ENCODE measurements around the gene GCM1. TPM values are rescaled to one million over a fixed set of nuclear protein-coding genes. Genes with fewer than 3 reads are reported as not detected.

Gene GCM1
- polyA plus RNA-seq, 1 donor from 2014 or later, result not detected

DNA sequence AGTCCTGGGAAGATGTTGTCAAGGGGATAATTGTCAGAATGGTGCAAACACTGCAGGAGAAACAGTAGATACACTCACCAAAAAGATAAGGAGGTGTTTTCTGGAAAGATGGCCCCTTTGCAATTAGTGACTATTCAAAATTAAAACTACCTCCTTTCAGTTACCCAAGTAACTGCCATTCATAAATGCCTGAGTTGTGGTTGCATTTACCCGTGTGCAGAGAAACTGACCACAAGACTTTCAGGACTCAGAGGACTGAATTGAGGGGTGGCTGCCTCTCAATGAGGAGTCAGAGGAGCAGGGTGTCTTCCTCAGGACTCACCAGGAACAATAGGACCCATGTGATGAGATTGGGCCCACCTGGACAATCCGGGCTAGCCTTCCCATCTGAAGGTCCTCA lies 39.0 kb downstream of the GCM1 start:
- H2AFZ ChIP-seq (ENCODE audit: low read depth, low read length), result no peak overlapping the region
- no peaks in the 10 kb centered on the region for H3K27me3 ChIP-seq (ENCODE audit: insufficient read depth, low read depth, low read length)
- H3K36me3 ChIP-seq (ENCODE audit: insufficient read depth, low read length), result no peaks in the 10 kb centered on the region

GRCh38 chr6:53107091-53107490 lies 41.5 kb downstream of the GCM1 start:
- Histone ChIP-seq H3K4me2 (ENCODE audit: low read length) (no peak overlapping the region), H3K4me3 (ENCODE audit: low read length) (no peak overlapping the region), H3K27ac (ENCODE audit: low read length) (no peak overlapping the region), H3F3A (ENCODE audit: insufficient read depth, low read length, poor library complexity, severe bottlenecking) (no peaks in the 10 kb centered on the region), H3K79me2 (replicated peaks; ENCODE audit: insufficient read depth, low read length) (no peaks in the 10 kb centered on the region), H3K9me3 (ENCODE audit: low read length) (no peaks in the 10 kb centered on the region), H3K27me3 (ENCODE audit: insufficient read depth, low read depth, low read length) (no peaks in the 10 kb centered on the region), H3K9me2 (ENCODE audit: insufficient read depth, low read length) (no peaks in the 10 kb centered on the region), H4K20me1 (ENCODE audit: insufficient read depth) (no peaks in the 10 kb centered on the region), H2AFZ (ENCODE audit: low read depth, low read length) (no peak overlapping the region), H3K9ac (ENCODE audit: low read length) (no peak overlapping the region), H3K36me3 (ENCODE audit: insufficient read depth, low read length) (no peaks in the 10 kb centered on the region)
- TF ChIP-seq EZH2 (IDR thresholded peaks at IDR 0.05; ENCODE audit: borderline replicate concordance, insufficient read depth, low read length, poor library complexity, severe bottlenecking) (no peak), TAF1 (IDR thresholded peaks at IDR 0.05; ENCODE audit: low read depth) (no peak), RAD21 (conservative IDR thresholded peaks at IDR 0.05) (no peak), MXI1 (conservative IDR thresholded peaks at IDR 0.05; ENCODE audit: poor library complexity, severe bottlenecking) (no peak), EP300 (conservative IDR thresholded peaks at IDR 0.05; ENCODE audit: poor library complexity, severe bottlenecking) (no peak), POLR2AphosphoS5 (IDR thresholded peaks at IDR 0.05) (no peak), CTCF (IDR thresholded peaks at IDR 0.05; ENCODE audit: poor library complexity, severe bottlenecking) (no peak), SMC3 (conservative IDR thresholded peaks at IDR 0.05; ENCODE audit: poor library complexity) (no peak)
- TF ChIP-seq, protein P1, sequence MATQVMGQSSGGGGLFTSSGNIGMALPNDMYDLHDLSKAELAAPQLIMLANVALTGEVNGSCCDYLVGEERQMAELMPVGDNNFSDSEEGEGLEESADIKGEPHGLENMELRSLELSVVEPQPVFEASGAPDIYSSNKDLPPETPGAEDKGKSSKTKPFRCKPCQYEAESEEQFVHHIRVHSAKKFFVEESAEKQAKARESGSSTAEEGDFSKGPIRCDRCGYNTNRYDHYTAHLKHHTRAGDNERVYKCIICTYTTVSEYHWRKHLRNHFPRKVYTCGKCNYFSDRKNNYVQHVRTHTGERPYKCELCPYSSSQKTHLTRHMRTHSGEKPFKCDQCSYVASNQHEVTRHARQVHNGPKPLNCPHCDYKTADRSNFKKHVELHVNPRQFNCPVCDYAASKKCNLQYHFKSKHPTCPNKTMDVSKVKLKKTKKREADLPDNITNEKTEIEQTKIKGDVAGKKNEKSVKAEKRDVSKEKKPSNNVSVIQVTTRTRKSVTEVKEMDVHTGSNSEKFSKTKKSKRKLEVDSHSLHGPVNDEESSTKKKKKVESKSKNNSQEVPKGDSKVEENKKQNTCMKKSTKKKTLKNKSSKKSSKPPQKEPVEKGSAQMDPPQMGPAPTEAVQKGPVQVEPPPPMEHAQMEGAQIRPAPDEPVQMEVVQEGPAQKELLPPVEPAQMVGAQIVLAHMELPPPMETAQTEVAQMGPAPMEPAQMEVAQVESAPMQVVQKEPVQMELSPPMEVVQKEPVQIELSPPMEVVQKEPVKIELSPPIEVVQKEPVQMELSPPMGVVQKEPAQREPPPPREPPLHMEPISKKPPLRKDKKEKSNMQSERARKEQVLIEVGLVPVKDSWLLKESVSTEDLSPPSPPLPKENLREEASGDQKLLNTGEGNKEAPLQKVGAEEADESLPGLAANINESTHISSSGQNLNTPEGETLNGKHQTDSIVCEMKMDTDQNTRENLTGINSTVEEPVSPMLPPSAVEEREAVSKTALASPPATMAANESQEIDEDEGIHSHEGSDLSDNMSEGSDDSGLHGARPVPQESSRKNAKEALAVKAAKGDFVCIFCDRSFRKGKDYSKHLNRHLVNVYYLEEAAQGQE (IDR thresholded peaks at IDR 0.05; ENCODE audit: borderline replicate concordance), result no peak

More for the DNA sequence above, 39.0 kb downstream of the GCM1 start:
- H3K27ac ChIP-seq (ENCODE audit: low read length), result no peak overlapping the region
- TF ChIP-seq EP300 (conservative IDR thresholded peaks at IDR 0.05; ENCODE audit: poor library complexity, severe bottlenecking) (no peak), POLR2AphosphoS5 (IDR thresholded peaks at IDR 0.05) (no peak), RAD21 (conservative IDR thresholded peaks at IDR 0.05) (no peak), TAF1 (IDR thresholded peaks at IDR 0.05; ENCODE audit: low read depth) (no peak), EZH2 (IDR thresholded peaks at IDR 0.05; ENCODE audit: borderline replicate concordance, insufficient read depth, low read length, poor library complexity, severe bottlenecking) (no peak), CTCF (IDR thresholded peaks at IDR 0.05; ENCODE audit: poor library complexity, severe bottlenecking) (no peak), SMC3 (conservative IDR thresholded peaks at IDR 0.05; ENCODE audit: poor library complexity) (no peak), MXI1 (conservative IDR thresholded peaks at IDR 0.05; ENCODE audit: poor library complexity, severe bottlenecking) (no peak)
- TF ChIP-seq, protein P1 (IDR thresholded peaks at IDR 0.05; ENCODE audit: borderline replicate concordance), result no peak
- H4K20me1 ChIP-seq (ENCODE audit: insufficient read depth), result no peaks in the 10 kb centered on the region
- H3K9ac ChIP-seq (ENCODE audit: low read length), result no peak overlapping the region
- H3K9me2 ChIP-seq (ENCODE audit: insufficient read depth, low read length), result no peaks in the 10 kb centered on the region
- H3K9me3 ChIP-seq (ENCODE audit: low read length), result no peaks in the 10 kb centered on the region
- no peaks in the 10 kb centered on the region for H3K79me2 ChIP-seq (replicated peaks; ENCODE audit: insufficient read depth, low read length)
- no peak overlapping the region for H3K4me3 ChIP-seq (ENCODE audit: low read length)
- no peaks in the 10 kb centered on the region for H3F3A ChIP-seq (ENCODE audit: insufficient read depth, low read length, poor library complexity, severe bottlenecking)
- H3K4me2 ChIP-seq (ENCODE audit: low read length), result no peak overlapping the region
